SK-N-MC (cell line): Measurements from ENCODE around the gene LAIR1.

ENCODE experiments used
- EZH2 ChIP-seq: fragments of 200-600 bp; sonication (generic); IDR thresholded peaks from one replicate; pipeline ENCODE4 v1.6.1; 2017; ENCODE audit warnings: antibody characterized with exemption
- POLR2AphosphoS5 ChIP-seq: IDR thresholded peaks from 2 replicates; pipeline ENCODE4 v1.6.1; 2012; ENCODE audit warnings: mild to moderate bottlenecking, low read depth, low read length, borderline replicate concordance

GRCh38 chr19:54373781-54374631, 9.3 kb upstream of the LAIR1 start:
- TF ChIP-seq EZH2 (no peak), POLR2AphosphoS5 (no peak)
